Measurements from ENCODE around the gene PPY.

Gene PPY

GRCh38 chr17:43918026-43918389 is 24.3 kb downstream of the PPY start:
- Histone ChIP-seq H3K27ac (ENCODE audit: low read length) (no peak overlapping the region), H2AFZ (ENCODE audit: low read depth, low read length) (no peak overlapping the region), H3K36me3 (ENCODE audit: insufficient read depth, low read length) (no peaks in the 10 kb centered on the region), H3K4me3 (ENCODE audit: low read depth in 1 of 2, low read length in 2 of 2) (no peak overlapping the region), H4K20me1 (ENCODE audit: insufficient read depth, low read length) (no peaks in the 10 kb centered on the region), H3K4me1 (ENCODE audit: insufficient read depth, low read length) (no peaks in the 10 kb centered on the region), H3K9ac (ENCODE audit: low read depth, low read length) (no peak overlapping the region), H3K4me2 (ENCODE audit: insufficient read depth, low read length) (no peak overlapping the region), H3K9me3 (ENCODE audit: insufficient read depth, low read length, severe bottlenecking) (no peaks in the 10 kb centered on the region), H3K27me3 (ENCODE audit: insufficient read depth, low read length, poor library complexity) (peaks cover 25% of the 10 kb centered on the region), H3K79me2 (ENCODE audit: insufficient read depth, low read length) (no peaks in the 10 kb centered on the region)
- DNase-seq (no peak), ATAC-seq (ENCODE audit: insufficient read depth, low read depth) (no peak)
- TF ChIP-seq CTCF (IDR thresholded peaks at IDR 0.05; ENCODE audit: borderline replicate concordance, extremely low read depth, low read length, poor library complexity, severe bottlenecking) (no peak), EZH2 (IDR thresholded peaks at IDR 0.05; ENCODE audit: borderline replicate concordance, low read depth, low read length, severe bottlenecking) (no peak)

- Histone ChIP-seq H3K27ac (ENCODE audit: low read length) (no peak overlapping the region), H3K9me3 (ENCODE audit: insufficient read depth, low read length, severe bottlenecking) (no peaks in the 10 kb centered on the region), H3K4me3 (ENCODE audit: low read depth in 1 of 2, low read length in 2 of 2) (no peak overlapping the region), H2AFZ (ENCODE audit: low read depth, low read length) (no peak overlapping the region), H4K20me1 (ENCODE audit: insufficient read depth, low read length) (no peaks in the 10 kb centered on the region), H3K36me3 (ENCODE audit: insufficient read depth, low read length) (no peaks in the 10 kb centered on the region), H3K79me2 (ENCODE audit: insufficient read depth, low read length) (no peaks in the 10 kb centered on the region), H3K27me3 (ENCODE audit: insufficient read depth, low read length, poor library complexity) (peaks cover 23% of the 10 kb centered on the region), H3K4me2 (ENCODE audit: insufficient read depth, low read length) (no peak overlapping the region), H3K9ac (ENCODE audit: low read depth, low read length) (no peak overlapping the region), H3K4me1 (ENCODE audit: insufficient read depth, low read length) (no peaks in the 10 kb centered on the region)
- no peak for DNase-seq
- TF ChIP-seq EZH2 (IDR thresholded peaks at IDR 0.05; ENCODE audit: borderline replicate concordance, low read depth, low read length, severe bottlenecking) (no peak), CTCF (IDR thresholded peaks at IDR 0.05; ENCODE audit: borderline replicate concordance, extremely low read depth, low read length, poor library complexity, severe bottlenecking) (peak; percentile 28)
- ATAC-seq (ENCODE audit: insufficient read depth, low read depth) = no peak
Observed at GRCh38 chr17:43917348-43918025, 24.8 kb downstream of the PPY start.

- Histone ChIP-seq H3K4me2 (ENCODE audit: insufficient read depth, low read length) (no peak overlapping the region), H3K36me3 (ENCODE audit: insufficient read depth, low read length) (no peaks in the 10 kb centered on the region), H3K9me3 (ENCODE audit: insufficient read depth, low read length, severe bottlenecking) (no peaks in the 10 kb centered on the region), H3K4me1 (ENCODE audit: insufficient read depth, low read length) (no peaks in the 10 kb centered on the region), H3K9ac (ENCODE audit: low read depth, low read length) (no peak overlapping the region), H2AFZ (ENCODE audit: low read depth, low read length) (no peak overlapping the region), H4K20me1 (ENCODE audit: insufficient read depth, low read length) (no peaks in the 10 kb centered on the region), H3K4me3 (ENCODE audit: low read depth in 1 of 2, low read length in 2 of 2) (no peak overlapping the region), H3K27ac (ENCODE audit: low read length) (no peak overlapping the region), H3K27me3 (ENCODE audit: insufficient read depth, low read length, poor library complexity) (peaks cover 23% of the 10 kb centered on the region), H3K79me2 (ENCODE audit: insufficient read depth, low read length) (no peaks in the 10 kb centered on the region)
- no peak for DNase-seq
- TF ChIP-seq EZH2 (IDR thresholded peaks at IDR 0.05; ENCODE audit: borderline replicate concordance, low read depth, low read length, severe bottlenecking) (no peak), CTCF (IDR thresholded peaks at IDR 0.05; ENCODE audit: borderline replicate concordance, extremely low read depth, low read length, poor library complexity, severe bottlenecking) (no peak)
- ATAC-seq (ENCODE audit: insufficient read depth, low read depth) = no peak
Observed at GRCh38 chr17:43917016-43917347, 25.3 kb downstream of the PPY start.

- no peaks in the 10 kb centered on the region for H3K9me3 ChIP-seq (ENCODE audit: insufficient read depth, low read length, severe bottlenecking)
- H3K27me3 ChIP-seq (ENCODE audit: insufficient read depth, low read length, poor library complexity) = peaks cover 23% of the 10 kb centered on the region
- no peak overlapping the region for H3K4me3 ChIP-seq (ENCODE audit: low read depth in 1 of 2, low read length in 2 of 2)
- no peak overlapping the region for H3K4me2 ChIP-seq (ENCODE audit: insufficient read depth, low read length)
- no peak overlapping the region for H2AFZ ChIP-seq (ENCODE audit: low read depth, low read length)
- TF ChIP-seq EZH2 (IDR thresholded peaks at IDR 0.05; ENCODE audit: borderline replicate concordance, low read depth, low read length, severe bottlenecking) (no peak), CTCF (IDR thresholded peaks at IDR 0.05; ENCODE audit: borderline replicate concordance, extremely low read depth, low read length, poor library complexity, severe bottlenecking) (no peak)
- no peak overlapping the region for H3K27ac ChIP-seq (ENCODE audit: low read length)
- H3K36me3 ChIP-seq (ENCODE audit: insufficient read depth, low read length) = no peaks in the 10 kb centered on the region
- no peaks in the 10 kb centered on the region for H3K79me2 ChIP-seq (ENCODE audit: insufficient read depth, low read length)
- ATAC-seq (ENCODE audit: insufficient read depth, low read depth) (no peak), DNase-seq (no peak)
- H4K20me1 ChIP-seq (ENCODE audit: insufficient read depth, low read length) = no peaks in the 10 kb centered on the region
- H3K4me1 ChIP-seq (ENCODE audit: insufficient read depth, low read length) = no peaks in the 10 kb centered on the region
- no peak overlapping the region for H3K9ac ChIP-seq (ENCODE audit: low read depth, low read length)
Observed at GRCh38 chr17:43916385-43916784, 25.9 kb downstream of the PPY start.
